HG02943 (cell line): Measurements from ENCODE around the gene CBR3.
"Not testable (repeated sequence)": the region's sequence is repeated elsewhere in the genome, so short reads cannot be mapped to it uniquely, and the experiment has no call there.

Experiments
- ATAC-seq: cut with Tn5 transposase; IDR thresholded peaks from one replicate; pipeline ENCODE4 v1.9.1; 2021; ENCODE audit warnings: mild to moderate bottlenecking, low read depth, moderate library complexity; ENCODE audit not compliant: unreplicated experiment

CBR3 gene

GRCh38 chr21:36134803-36135390, at the start of gene CBR3:
CBR3 (plus strand) TSS chr21:36135079; CDS start chr21:36135193, 114 bp downstream.
- no peak for ATAC-seq

- no peak for ATAC-seq
These were observed 47.3 kb upstream of the CBR3 start for GRCh38 chr21:36087362-36088138.

- no peak for ATAC-seq
These were observed 44.9 kb upstream of the CBR3 start for GRCh38 chr21:36089946-36090345.

GRCh38 chr21:36092681-36093080, 42.2 kb upstream of the CBR3 start:
- ATAC-seq: no peak

- no peak for ATAC-seq
These were observed 41.4 kb upstream of the CBR3 start for GRCh38 chr21:36093512-36093911.

GRCh38 chr21:36096398-36097290, 38.2 kb upstream of the CBR3 start:
- ATAC-seq: no peak

- ATAC-seq: no peak
These were observed 37.3 kb upstream of the CBR3 start for GRCh38 chr21:36097427-36098181.

- no peak for ATAC-seq
These were observed 36.7 kb upstream of the CBR3 start for GRCh38 chr21:36098182-36098532.

GRCh38 chr21:36099000-36099399, 35.9 kb upstream of the CBR3 start:
- no peak for ATAC-seq

GRCh38 chr21:36099695-36100211, 35.1 kb upstream of the CBR3 start:
- ATAC-seq: not testable (repeated sequence)

GRCh38 chr21:36100971-36101641, 33.8 kb upstream of the CBR3 start:
- ATAC-seq: no peak

- no peak for ATAC-seq
These were observed 31.4 kb upstream of the CBR3 start for GRCh38 chr21:36103434-36103833.

- ATAC-seq: no peak
These were observed 30.3 kb upstream of the CBR3 start for GRCh38 chr21:36104317-36105300.

- ATAC-seq: no peak
These were observed 29.5 kb upstream of the CBR3 start for GRCh38 chr21:36105327-36105842.

GRCh38 chr21:36109868-36110267, 25.0 kb upstream of the CBR3 start:
- no peak for ATAC-seq

- ATAC-seq: no peak
These were observed 23.6 kb upstream of the CBR3 start for GRCh38 chr21:36111238-36111637.

- ATAC-seq: no peak
These were observed 21.0 kb upstream of the CBR3 start for GRCh38 chr21:36113647-36114428.
